K562 (cell line): Measurements from ENCODE around the gene KSR2. TPM values are rescaled to one million over a fixed set of nuclear protein-coding genes. Genes with fewer than 3 reads are reported as not detected.

Experiments
- ATAC-seq: fragments of 200-7000 bp; cut with Tn5 transposase; 3 replicates; pipeline ENCODE4 v1.9.1; 2020; ENCODE audit warnings: moderate library complexity
- BruUV-seq: library from RNA; stranded (reverse); fragments of 400-500 nt; replicated peaks from 2 replicates; lab custom pipeline; 2021; lab: Mats Ljungman, UMichigan
- CTCF ChIA-PET: fragments of 300-600 bp; formaldehyde crosslinking; extraction: SDS; loops from one replicate; lab custom pipeline; 2021; ENCODE audit warnings: low intra/inter-chr PET ratio; lab: Yijun Ruan, JAX
- POLR2A ChIA-PET: fragments of 300-600, 350-650 bp; sonication (Branson Sonifier 250); formaldehyde crosslinking; extraction: SDS; loops from one replicate; lab custom pipeline; 2021; ENCODE audit warnings: antibody characterized with exemption, inconsistent platforms; lab: Yijun Ruan, JAX
- DNase-seq, 4 experiments: peaks; one replicate each; pipeline versions ENCODE4 v3.0.0 to v3.0.0-alpha.2; 2011 to 2018; ENCODE audit warnings: low spot score in 3 of 4, mixed read lengths in 3 of 4; ENCODE audit errors: extremely low read depth in 1 of 4
- FAIRE-seq: peaks from 2 replicates; lab custom pipeline; 2011; peaks lifted over from hg19 to GRCh38; lab: Jason Lieb, UNC
- H2AFZ ChIP-seq: 2 replicates; pipeline ENCODE4 v1.6.0; 2011; ENCODE audit warnings: low read depth, low read length, control low read depth, inconsistent platforms
- H3K27ac ChIP-seq: fragments of 200-600 bp; 3 replicates; pipeline ENCODE4 v1.8.0; 2011; ENCODE audit warnings: low read depth, mild to moderate bottlenecking, control low read depth, inconsistent platforms, low read length, moderate library complexity, mixed read lengths; ENCODE audit errors: extremely low read depth
- H3K27me3 ChIP-seq, 2 experiments: fragments of 300-600 bp in 1 of 2; 2 replicates in 1 of 2; 3 replicates in 1 of 2; pipeline versions ENCODE4 v1.6.0 to v1.8.0; 2011; ENCODE audit warnings: inconsistent platforms in 2 of 2, low read length in 2 of 2, mild to moderate bottlenecking in 1 of 2, mixed read lengths in 1 of 2, moderate library complexity in 1 of 2; ENCODE audit not compliant: control insufficient read depth in 2 of 2, insufficient read depth in 2 of 2
- H3K36me3 ChIP-seq: fragments of 300-600 bp; 3 replicates; pipeline ENCODE4 v1.8.0; 2011; ENCODE audit warnings: mild to moderate bottlenecking, low read length, inconsistent platforms; ENCODE audit not compliant: control insufficient read depth, insufficient read depth
- H3K4me1 ChIP-seq, 2 experiments: fragments of 200-600 bp in 1 of 2; replicated peaks in 1 of 2; 2 replicates in 1 of 2; 3 replicates in 1 of 2; pipeline versions ENCODE4 v1.5.1 to v1.8.0; 2011; ENCODE audit warnings: inconsistent platforms in 2 of 2, low read length in 2 of 2, mild to moderate bottlenecking in 1 of 2, mixed read lengths in 1 of 2, moderate library complexity in 1 of 2; ENCODE audit not compliant: control insufficient read depth in 2 of 2, insufficient read depth in 2 of 2
- H3K4me2 ChIP-seq: 2 replicates; pipeline ENCODE4 v1.6.1; 2011; ENCODE audit warnings: low read length, control low read depth, inconsistent platforms, mixed read lengths; ENCODE audit not compliant: insufficient read depth
- H3K4me3 ChIP-seq: fragments of 200-600 bp; sonication (generic), shearing (Covaris generic); 2 replicates; pipeline ENCODE4 v1.5.1; 2016; ENCODE audit warnings: control low read depth, inconsistent platforms
- H3K79me2 ChIP-seq: fragments of 200-600 bp; 3 replicates; pipeline ENCODE4 v1.8.0; 2011; ENCODE audit warnings: low read length, inconsistent platforms; ENCODE audit not compliant: control insufficient read depth, insufficient read depth
- H3K9ac ChIP-seq, 2 experiments: 2 replicates each; pipeline versions ENCODE4 v1.6.0 to v1.6.1; 2011; ENCODE audit warnings: low read depth in 2 of 2, low read length in 2 of 2, control low read depth in 1 of 2, inconsistent platforms in 1 of 2, mild to moderate bottlenecking in 1 of 2, mixed read lengths in 1 of 2; ENCODE audit not compliant: insufficient read depth in 1 of 2
- H3K9me1 ChIP-seq: one replicate; pipeline ENCODE4 v1.6.0; 2011; ENCODE audit warnings: inconsistent platforms, mild to moderate bottlenecking, low read length, moderate library complexity; ENCODE audit not compliant: control insufficient read depth, insufficient read depth
- H3K9me3 ChIP-seq: replicated peaks from 2 replicates; pipeline ENCODE4 v1.5.1; 2011; ENCODE audit warnings: low read depth, low read length, inconsistent platforms; ENCODE audit not compliant: control insufficient read depth, insufficient read depth
- H4K20me1 ChIP-seq: replicated peaks from 2 replicates; pipeline ENCODE4 v1.6.1; 2011; ENCODE audit warnings: low read length, inconsistent platforms, mixed read lengths; ENCODE audit not compliant: control insufficient read depth, insufficient read depth
- ELF2 ChIP-seq: fragments of 250-450 bp; sonication (Bioruptor Pico); IDR thresholded peaks from 2 replicates; pipeline ENCODE4 v1.5.0; 2021; ENCODE audit warnings: mild to moderate bottlenecking
- ETS1 ChIP-seq: conservative IDR thresholded peaks from 2 replicates; pipeline ENCODE4 v1.6.1; 2011; ENCODE audit warnings: low read depth, mild to moderate bottlenecking, low read length; ENCODE audit not compliant: control insufficient read depth
- GABPB2 ChIP-seq: fragments of 250-450 bp; sonication (Bioruptor Pico); conservative IDR thresholded peaks from 2 replicates; pipeline ENCODE4 v1.5.1; 2021; ENCODE audit warnings: mild to moderate bottlenecking
- GATAD2B ChIP-seq: fragments of 450-650 bp; IDR thresholded peaks from 2 replicates; pipeline ENCODE4 v1.6.1; 2017; ENCODE audit warnings: mild to moderate bottlenecking, borderline replicate concordance
- KAT2B ChIP-seq: IDR thresholded peaks from one replicate; pipeline ENCODE4 v1.6.1; 2012; ENCODE audit warnings: low read depth, mild to moderate bottlenecking, control low read depth, inconsistent platforms, low read length, moderate library complexity
- PURB ChIP-seq: sonication (generic); formaldehyde crosslinking; IDR thresholded peaks from 2 replicates; pipeline ENCODE4 v1.9.0; 2021; ENCODE audit warnings: low read depth, mild to moderate bottlenecking, missing genetic modification reagents
- SMAD2 ChIP-seq: fragments of 150-350 bp; IDR thresholded peaks from 2 replicates; pipeline ENCODE4 v1.6.1; 2014; ENCODE audit warnings: low read depth, mild to moderate bottlenecking, low read length
- U2AF2 ChIP-seq: fragments of 200-400 bp; formaldehyde crosslinking; optimal IDR thresholded peaks from 2 replicates; pipeline ENCODE3; 2017; ENCODE audit warnings: low read depth, mild to moderate bottlenecking, low read length
- VEZF1 ChIP-seq: fragments of 200-800 bp; sonication (Bioruptor generic); IDR thresholded peaks from 2 replicates; pipeline ENCODE4 v1.6.1; 2017; ENCODE audit warnings: missing genetic modification characterization, missing compliant biosample characterization
- ZNF347 ChIP-seq: fragments of 450-650 bp; formaldehyde crosslinking; IDR thresholded peaks from 2 replicates; pipeline ENCODE4 v1.4.0; 2020; ENCODE audit warnings: low read depth, mild to moderate bottlenecking, moderate library complexity
- ZNF766 ChIP-seq: fragments of 200-800 bp; sonication (Bioruptor generic); conservative IDR thresholded peaks from 2 replicates; pipeline ENCODE4 v1.6.1; 2016; ENCODE audit warnings: missing genetic modification characterization, missing compliant biosample characterization
- WGBS: fragments of 100-300 bp; shearing (Covaris generic); methylation state at CpG from one replicate; pipeline ENCODE4 v1.1.6; 2016; ENCODE audit warnings: low coverage, mixed read lengths; ENCODE audit not compliant: insufficient coverage; ENCODE audit errors: missing lambda C conversion rate; 5-methylcytosine and 5-hydroxymethylcytosine counted together
- in situ Hi-C: fragments of 300-500 bp; cut with MboI; formaldehyde crosslinking; loops from 4 replicates; pipeline ENCODE4 v1.15.0; 2018; ENCODE audit warnings: inconsistent platforms, mixed read lengths
- intact Hi-C: fragments of 100-400 bp; cut with micrococcal nuclease; formaldehyde crosslinking; loops from 2 replicates; pipeline ENCODE4 v1.14.2; 2022
- polyA plus RNA-seq, 8 experiments: library from polyadenylated mRNA; depleted of rRNA in 4 of 8; stranded (reverse) in 5 of 8; unstranded in 3 of 8; fragments of >200 nt; fragmentation: Nextera tagmentation in 2 of 8; fragmentation: Illumina TruSeq in 1 of 8; extraction: Ambion mirVana in 2 of 8; extraction: Trizol in 1 of 8; gene quantifications; 2 replicates each; pipeline versions ENCODE4 v1.2.1 to v1.2.3, GENCODE V29; 2011 to 2014; ENCODE audit warnings: inconsistent platforms in 1 of 8, missing spikeins in 1 of 8
- total RNA-seq, 7 experiments: library from RNA; depleted of rRNA in 6 of 7; stranded (reverse); fragments of >200 nt in 6 of 7; fragmentation: Illumina TruSeq in 2 of 7; extraction: Trizol in 2 of 7; gene quantifications; 2 replicates each; pipeline versions ENCODE4 v1.2.1 to v1.2.3, GENCODE V29; 2011 to 2021; ENCODE audit warnings: low replicate concordance in 1 of 7

Gene KSR2
- total and polyA plus RNA-seq, 9 of the 15 experiments (the other 6 are each of a cell fraction or from before 2014, with no cell fraction given), result not detected

GRCh38 chr12:117789195-117789912, 179.4 kb downstream of the KSR2 start (continued):
- no peak for TF ChIP-seq VEZF1 (CRISPR knock-in tag)

- ATAC-seq (no peak), DNase-seq (no peak), FAIRE-seq (no peak)
- H3K4me1 ChIP-seq, result no peaks in the 10 kb centered on the region
- 0% methylated on average over 5 of the region's 5 CpGs for WGBS
- intact Hi-C loops, result no loop called here
- H3K36me3 ChIP-seq, result no peaks in the 10 kb centered on the region
- no peak overlapping the region for H3K27ac ChIP-seq
- no peak overlapping the region for H3K4me3 ChIP-seq
- BruUV-seq, result no TSS peak
- no peaks in the 10 kb centered on the region for H3K9me3 ChIP-seq
- H3K27me3 ChIP-seq, result no peaks in the 10 kb centered on the region; a peak in 3 of 5 replicates
- CTCF ChIA-PET, result no interaction called here
- H3K79me2 ChIP-seq, result no peaks in the 10 kb centered on the region
- no peak for TF ChIP-seq GABPB2 (CRISPR knock-in tag)
- TF ChIP-seq ETS1, result no peak
- TF ChIP-seq GATAD2B, result no peak
- no peak for TF ChIP-seq U2AF2
- no peak for TF ChIP-seq ELF2 (CRISPR knock-in tag)
- no peak for TF ChIP-seq SMAD2
- no peak for TF ChIP-seq ZNF347 (CRISPR knock-in tag)
- TF ChIP-seq PURB (CRISPR knock-in tag), result no peak
- no peak for TF ChIP-seq ZNF766 (CRISPR knock-in tag)
- no peak for TF ChIP-seq KAT2B
- H3K4me2 ChIP-seq, result no peak overlapping the region
- H4K20me1 ChIP-seq, result no peaks in the 10 kb centered on the region
- in situ Hi-C loops, result no loop called here
- no peak overlapping the region for H2AFZ ChIP-seq
- no peak overlapping the region for H3K9ac ChIP-seq
- no peaks in the 10 kb centered on the region for H3K9me1 ChIP-seq
- POLR2A ChIA-PET, result interaction anchor here (1.1 to 1.4 kb wide), 2 partner anchors 9 to 12 kb away, joined by 3 to 4 read pairs; no protein-coding TSS in a partner anchor
These were observed 190.1 kb downstream of the KSR2 start for GRCh38 chr12:117778656-117779055.
